GM12878 (cell line): ENCODE measurements around the gene SCRT2. TPM values are rescaled to one million over a fixed set of nuclear protein-coding genes. Genes with fewer than 3 reads are reported as not detected.

Experiments used
- ATAC-seq: fragments of 200-7000 bp; cut with Tn5 transposase; 3 replicates; pipeline ENCODE4 v1.9.1; 2020; ENCODE audit warnings: mild to moderate bottlenecking, moderate library complexity
- BruUV-seq: library from RNA; stranded (reverse); fragments of 400-500 nt; replicated peaks from 2 replicates; lab custom pipeline; 2021; lab: Mats Ljungman, UMichigan
- CTCF ChIA-PET: fragments of 300-600 bp; sonication (Branson Sonifier 250); formaldehyde crosslinking; extraction: SDS; loops from one replicate; lab custom pipeline; 2021; ENCODE audit warnings: inconsistent platforms; lab: Yijun Ruan, JAX
- POLR2A ChIA-PET: fragments of 350-600 bp; formaldehyde crosslinking; extraction: SDS; loops from one replicate; lab custom pipeline; 2021; ENCODE audit warnings: inconsistent platforms; lab: Charles Lee
- RAD21 ChIA-PET: fragments of 300-600 bp; sonication (Branson Sonifier 250); formaldehyde crosslinking; loops from one replicate; lab custom pipeline; 2023; ENCODE audit warnings: antibody characterized with exemption; ENCODE audit not compliant: unreplicated experiment; lab: Charles Lee
- SMC1A ChIA-PET: fragments of 300-600 bp; sonication (Branson Sonifier 250); formaldehyde crosslinking; loops from one replicate; lab custom pipeline; 2023; ENCODE audit not compliant: unreplicated experiment, uncharacterized antibody; lab: Charles Lee
- DNase-seq: peaks from one replicate; pipeline ENCODE4 v3.0.0-alpha.2; 2011; ENCODE audit warnings: low read depth, low spot score
- FAIRE-seq: peaks from 3 replicates; lab custom pipeline; 2011; peaks lifted over from hg19 to GRCh38; lab: Jason Lieb, UNC
- H2AFZ ChIP-seq: 2 replicates; pipeline ENCODE4 v1.6.0; 2011; ENCODE audit warnings: low read depth, low read length, control low read depth; ENCODE audit not compliant: control insufficient read depth
- H3K27ac ChIP-seq: 2 replicates; pipeline ENCODE4 v1.5.1; 2011; ENCODE audit warnings: control low read depth; ENCODE audit not compliant: control insufficient read depth, insufficient read depth
- H3K27me3 ChIP-seq, 2 experiments: replicated peaks in 1 of 2; 2 replicates each; pipeline versions ENCODE4 v1.6.0 to v1.6.1; 2011; ENCODE audit warnings: low read length in 1 of 2; ENCODE audit not compliant: control insufficient read depth in 2 of 2, insufficient read depth in 2 of 2
- H3K36me3 ChIP-seq, 2 experiments: 2 replicates each; pipeline ENCODE4 v1.5.1; 2011; ENCODE audit warnings: low read length in 1 of 2; ENCODE audit not compliant: control insufficient read depth in 2 of 2, insufficient read depth in 2 of 2
- H3K4me1 ChIP-seq: 2 replicates; pipeline ENCODE4 v1.6.1; 2011; ENCODE audit warnings: mild to moderate bottlenecking, low read length, moderate library complexity, mixed read lengths; ENCODE audit not compliant: control insufficient read depth, insufficient read depth
- H3K4me2 ChIP-seq: 2 replicates; pipeline ENCODE4 v1.6.0; 2011; ENCODE audit warnings: control low read depth; ENCODE audit not compliant: control insufficient read depth, insufficient read depth
- H3K4me3 ChIP-seq: fragments of 200-600 bp; sonication (generic); 2 replicates; pipeline ENCODE4 v1.5.1; 2016
- H3K79me2 ChIP-seq: 2 replicates; pipeline ENCODE4 v1.6.0; 2011; ENCODE audit warnings: low read length; ENCODE audit not compliant: control insufficient read depth, insufficient read depth
- H3K9ac ChIP-seq: 2 replicates; pipeline ENCODE4 v1.8.0; 2011; ENCODE audit warnings: low read length, control low read depth, mixed read lengths; ENCODE audit not compliant: control insufficient read depth, insufficient read depth
- H3K9me3 ChIP-seq: replicated peaks from 3 replicates; pipeline ENCODE4 v1.5.1; 2011; ENCODE audit warnings: mild to moderate bottlenecking, low read length; ENCODE audit not compliant: control insufficient read depth, insufficient read depth
- H4K20me1 ChIP-seq: 2 replicates; pipeline ENCODE4 v1.6.0; 2011; ENCODE audit not compliant: control insufficient read depth, insufficient read depth
- CREB1 ChIP-seq: IDR thresholded peaks from 2 replicates; pipeline ENCODE4 v1.6.1; 2012; ENCODE audit warnings: low read depth, mild to moderate bottlenecking, inconsistent platforms
- PRDM15 ChIP-seq: fragments of 450-650 bp; formaldehyde crosslinking; IDR thresholded peaks from 2 replicates; pipeline ENCODE4 v1.4.0; 2020; ENCODE audit warnings: mild to moderate bottlenecking, moderate library complexity
- TCF7 ChIP-seq: IDR thresholded peaks from 2 replicates; pipeline ENCODE4 v1.6.1; 2014; ENCODE audit warnings: antibody characterized with exemption, borderline replicate concordance
- WGBS: methylation state at CpG from one replicate; pipeline ENCODE4 v1.1.6; 2016; ENCODE audit warnings: low lambda C conversion rate; ENCODE audit not compliant: insufficient replicate concordance, insufficient coverage; ENCODE audit errors: missing lambda C conversion rate; 5-methylcytosine and 5-hydroxymethylcytosine counted together
- in situ Hi-C: fragments of 300-500 bp; cut with MboI; formaldehyde crosslinking; loops from 9 replicates; pipeline ENCODE4 v1.14.3; 2018; ENCODE audit warnings: mixed read lengths
- intact Hi-C: fragments of 100-400 bp; cut with micrococcal nuclease; formaldehyde crosslinking; loops from one replicate; pipeline ENCODE4 v1.14.2; 2022; ENCODE audit not compliant: unreplicated experiment
- polyA plus RNA-seq, 11 experiments: library from polyadenylated mRNA; depleted of rRNA in 4 of 11; unstranded in 6 of 11; stranded (reverse) in 5 of 11; fragments of >200 nt; fragmentation: Nextera tagmentation in 4 of 11; fragmentation: Illumina TruSeq in 1 of 11; extraction: Ambion mirVana in 4 of 11; extraction: Trizol in 1 of 11; gene quantifications; 1 replicate in 1 of 11; 2 replicates in 10 of 11; pipeline versions ENCODE4 v1.2.1 to v1.2.3, GENCODE V29; 2011 to 2016; ENCODE audit warnings: inconsistent platforms in 2 of 11, missing spikeins in 2 of 11, low read depth in 1 of 11
- total RNA-seq, 4 experiments: library from RNA; depleted of rRNA in 3 of 4; stranded (reverse); fragments of >200 nt in 3 of 4; fragmentation: Illumina TruSeq in 1 of 4; extraction: Trizol in 1 of 4; gene quantifications; 2 replicates each; pipeline versions ENCODE4 v1.2.1 to v1.2.3, GENCODE V29; 2013 to 2021

Gene SCRT2
- total and polyA plus RNA-seq, 10 of the 15 experiments (the other 5 are each of a cell fraction or from before 2014, with no cell fraction given) = not detected

DNA sequence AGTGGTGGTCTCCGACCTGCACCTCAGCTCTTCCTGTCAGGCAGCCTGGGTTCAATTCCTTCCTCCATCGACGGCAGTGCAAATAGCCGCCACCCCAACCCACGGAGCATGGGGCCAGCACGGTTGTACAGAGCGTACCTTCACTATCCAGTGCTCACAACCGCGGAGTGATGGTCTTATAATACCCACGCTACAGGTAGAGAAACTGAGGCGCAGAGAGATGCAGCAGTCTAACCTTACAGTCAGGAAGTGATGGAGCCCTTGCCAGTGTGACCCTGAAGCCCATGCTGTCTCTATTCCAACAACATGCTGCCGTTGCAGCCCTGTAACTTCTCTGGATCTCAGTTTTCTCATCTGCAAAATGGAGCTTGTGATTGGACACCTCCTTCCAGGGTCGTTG lies 11.0 kb downstream of the SCRT2 start (continued):
- no peak for TF ChIP-seq CREB1

DNA sequence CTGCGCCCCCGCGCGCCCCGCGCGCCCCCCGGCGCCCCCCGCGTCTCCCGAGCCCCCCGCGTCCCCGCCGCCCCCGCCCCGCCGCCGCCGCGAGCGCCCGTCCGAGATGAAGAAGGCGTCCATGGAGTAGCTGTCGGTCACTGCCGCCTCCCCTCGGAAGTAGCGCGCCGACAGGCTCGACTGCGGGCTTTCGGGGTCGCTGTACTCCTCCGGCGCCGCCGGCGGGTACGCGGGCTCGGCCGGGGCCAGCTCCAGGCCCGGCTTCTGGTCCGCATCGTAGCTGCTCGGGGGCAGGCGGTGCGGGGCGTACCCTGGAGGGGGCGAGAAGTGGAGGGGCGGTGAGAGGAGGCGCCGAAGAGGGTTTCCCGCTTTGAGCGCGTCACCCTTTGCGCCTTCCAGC lies 11.5 kb downstream of the SCRT2 start:
- Histone ChIP-seq H3K4me1 (no peaks in the 10 kb centered on the region), H3K4me2 (no peak overlapping the region), H3K27ac (no peak overlapping the region), H4K20me1 (no peaks in the 10 kb centered on the region), H3K9me3 (no peaks in the 10 kb centered on the region), H3K79me2 (no peaks in the 10 kb centered on the region), H3K4me3 (no peak overlapping the region), H3K36me3 (no peaks in the 10 kb centered on the region), H3K9ac (no peak overlapping the region), H2AFZ (no peak overlapping the region), H3K27me3 (peaks cover 3 to 6% of the 10 kb centered on the region in 2 experiments)
- SMC1A ChIA-PET = no interaction called here
- ATAC-seq (no peak), FAIRE-seq (no peak), DNase-seq (no peak)
- intact Hi-C loops = no loop called here
- no TSS peak for BruUV-seq
- in situ Hi-C loops = no loop called here
- CTCF ChIA-PET = interaction anchor here (1.0 to 1.7 kb wide), 2 partner anchors 16 to 19 kb away, joined by 3 to 7 read pairs; no protein-coding TSS in a partner anchor
- 76% methylated on average over 32 of the region's 60 CpGs for WGBS
- POLR2A ChIA-PET = no interaction called here
- TF ChIP-seq PRDM15 (CRISPR knock-in tag) = no peak
- no peak for TF ChIP-seq TCF7
- RAD21 ChIA-PET = interaction anchor here (0.8 kb wide), 1 partner anchor 18 kb away, joined by 3 read pairs; no protein-coding TSS in a partner anchor
